ENCODE results near the gene ABHD11. TPM values are rescaled to one million over a fixed set of nuclear protein-coding genes. Genes with fewer than 3 reads are reported as not detected.

Gene ABHD11
- total RNA-seq, 1 donor from 2014 or later, result 23.8 TPM

- Histone ChIP-seq H3K27me3 (no peaks in the 10 kb centered on the region), H3K36me3 (no peaks in the 10 kb centered on the region), H3K9me3 (no peaks in the 10 kb centered on the region), H3K27ac (no peak overlapping the region), H3K4me1 (no peaks in the 10 kb centered on the region), H3K4me3 (no peak overlapping the region)
- no peak for DNase-seq (ENCODE audit: extremely low spot score in 2 of 2)
- intact Hi-C loops (cut with DNase I), result no loop called here
- TF ChIP-seq POLR2A (IDR thresholded peaks at IDR 0.05), result no peak
- no peak for TF ChIP-seq POLR2AphosphoS5 (IDR thresholded peaks at IDR 0.05; ENCODE audit: insufficient read depth in 1 of 2, low read depth in 1 of 2)
- no peak for TF ChIP-seq CTCF (IDR thresholded peaks at IDR 0.05)
Observed at GRCh38 chr7:73761854-73762658, 23.5 kb upstream of the ABHD11 start.

- no peak for TF ChIP-seq POLR2A (IDR thresholded peaks at IDR 0.05)
- TF ChIP-seq POLR2AphosphoS5 (IDR thresholded peaks at IDR 0.05; ENCODE audit: insufficient read depth in 1 of 2, low read depth in 1 of 2), result no peak
- TF ChIP-seq CTCF (IDR thresholded peaks at IDR 0.05), result no peak
- H3K9me3 ChIP-seq, result no peaks in the 10 kb centered on the region
- no peaks in the 10 kb centered on the region for H3K36me3 ChIP-seq
- H3K4me3 ChIP-seq, result no peak overlapping the region
- DNase-seq (ENCODE audit: extremely low spot score in 2 of 2), result no peak
- intact Hi-C loops (cut with DNase I), result no loop called here
- H3K27ac ChIP-seq, result no peak overlapping the region
- no peaks in the 10 kb centered on the region for H3K27me3 ChIP-seq
- no peaks in the 10 kb centered on the region for H3K4me1 ChIP-seq
Observed at GRCh38 chr7:73758581-73759138, 20.1 kb upstream of the ABHD11 start.

DNA sequence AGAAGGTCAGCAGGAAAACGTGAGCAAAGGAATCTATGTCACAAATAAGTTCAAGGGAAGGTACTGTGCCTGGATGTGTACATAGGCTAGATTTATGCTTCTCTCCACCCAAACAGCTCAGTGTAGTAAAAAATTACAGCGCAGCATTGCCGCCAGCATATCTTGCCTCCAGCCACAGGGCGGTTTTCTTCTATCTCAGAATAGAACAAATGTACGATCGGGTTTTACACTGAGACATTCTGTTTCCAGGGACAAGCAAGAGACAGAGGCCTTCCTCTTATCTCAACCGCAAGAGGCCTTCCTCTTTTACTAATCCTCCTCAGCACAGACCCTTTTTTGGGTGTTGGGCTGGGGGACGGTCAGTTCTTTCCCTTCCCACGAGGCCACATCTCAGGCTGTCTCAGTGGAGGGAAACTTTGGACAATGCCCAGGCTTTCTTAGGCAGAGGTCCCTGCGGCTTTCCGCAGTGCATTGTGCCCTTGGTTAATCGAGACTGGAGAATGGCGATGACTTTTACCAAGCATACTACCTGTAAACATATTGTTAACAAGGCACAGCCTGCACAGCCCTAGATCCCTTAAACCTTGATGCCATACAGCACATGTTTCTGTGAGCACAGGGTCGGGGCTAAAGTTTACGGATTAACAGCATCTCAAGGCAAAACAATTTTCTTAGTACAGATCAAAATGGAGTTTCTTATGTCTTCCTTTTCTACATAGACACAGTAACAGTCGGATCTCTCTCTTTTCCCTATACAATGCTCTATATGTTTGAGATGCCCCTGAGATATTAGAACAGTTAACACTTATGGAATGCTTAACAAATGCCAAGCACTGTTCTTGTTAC lies 11.6 kb upstream of the ABHD11 start:
- H3K27ac ChIP-seq, result no peak overlapping the region
- H3K4me1 ChIP-seq, result no peaks in the 10 kb centered on the region
- intact Hi-C loops (cut with DNase I), result no loop called here
- H3K9me3 ChIP-seq, result no peaks in the 10 kb centered on the region
- H3K36me3 ChIP-seq, result no peaks in the 10 kb centered on the region
- DNase-seq (ENCODE audit: extremely low spot score in 2 of 2), result no peak
- no peak for TF ChIP-seq POLR2AphosphoS5 (IDR thresholded peaks at IDR 0.05; ENCODE audit: insufficient read depth in 1 of 2, low read depth in 1 of 2)
- TF ChIP-seq CTCF (IDR thresholded peaks at IDR 0.05), result no peak
- TF ChIP-seq POLR2A (IDR thresholded peaks at IDR 0.05), result no peak
- H3K4me3 ChIP-seq, result no peak overlapping the region
- no peaks in the 10 kb centered on the region for H3K27me3 ChIP-seq

DNA sequence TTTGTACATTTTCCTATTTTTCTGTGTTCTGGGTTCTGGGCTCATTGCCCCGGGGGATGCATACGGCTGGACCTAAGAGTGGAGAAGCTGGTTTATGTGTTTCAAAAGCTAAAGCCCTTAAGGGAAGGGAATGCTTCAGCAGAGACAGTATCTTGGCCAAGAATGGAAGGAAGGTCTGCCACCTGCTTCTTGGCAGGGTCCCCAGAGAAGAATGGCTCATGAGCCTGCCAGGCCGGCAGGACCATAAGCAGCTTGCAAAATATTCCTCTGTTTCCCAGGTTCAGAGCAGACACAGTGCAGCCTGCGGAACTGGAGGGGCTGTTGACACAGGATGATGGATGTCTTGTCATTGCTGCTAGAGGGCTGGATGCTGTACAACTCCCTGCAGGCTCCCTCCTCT lies 7.8 kb upstream of the ABHD11 start:
- H3K4me1 ChIP-seq, result peaks cover 17% of the 10 kb centered on the region
- no peaks in the 10 kb centered on the region for H3K9me3 ChIP-seq
- H3K36me3 ChIP-seq, result no peaks in the 10 kb centered on the region
- no peak for TF ChIP-seq CTCF (IDR thresholded peaks at IDR 0.05)
- no peak for TF ChIP-seq POLR2A (IDR thresholded peaks at IDR 0.05)
- no peak for TF ChIP-seq POLR2AphosphoS5 (IDR thresholded peaks at IDR 0.05; ENCODE audit: insufficient read depth in 1 of 2, low read depth in 1 of 2)
- no peak for DNase-seq (ENCODE audit: extremely low spot score in 2 of 2)
- no peak overlapping the region for H3K4me3 ChIP-seq
- intact Hi-C loops (cut with DNase I), result no loop called here
- no peaks in the 10 kb centered on the region for H3K27me3 ChIP-seq
- no peak overlapping the region for H3K27ac ChIP-seq

Measured in vagina (tissue), 2 donors.